Liver (tissue), 9 donors: ENCODE results near the gene RXRG. TPM values are rescaled to one million over a fixed set of nuclear protein-coding genes. Genes with fewer than 3 reads are reported as not detected.

Source experiments
- DNase-seq: peaks from one replicate; pipeline ENCODE4 v3.0.0-alpha.2; 2017; ENCODE audit warnings: low spot score
- H3K27ac ChIP-seq, 2 donors: one replicate each; pipeline ENCODE4 v1.7.0; 2013; ENCODE audit warnings: inconsistent platforms in 2 of 2, low read length in 2 of 2, control low read depth in 1 of 2, low read depth in 1 of 2, mild to moderate bottlenecking in 1 of 2
- H3K27me3 ChIP-seq, 4 donors: one replicate each; pipeline versions ENCODE4 v1.6.1 to v1.7.0; 2013; ENCODE audit warnings: low read length in 3 of 4, inconsistent platforms in 1 of 4, mild to moderate bottlenecking in 1 of 4, moderate library complexity in 1 of 4; ENCODE audit not compliant: control insufficient read depth in 4 of 4, insufficient read depth in 4 of 4
- H3K36me3 ChIP-seq, 4 donors: one replicate each; pipeline versions ENCODE4 v1.6.1 to v1.7.0; 2013; ENCODE audit warnings: low read length in 3 of 4, mild to moderate bottlenecking in 3 of 4, low read depth in 1 of 4, moderate library complexity in 1 of 4; ENCODE audit not compliant: control insufficient read depth in 4 of 4, insufficient read depth in 3 of 4
- H3K4me1 ChIP-seq, 4 donors: one replicate each; pipeline versions ENCODE4 v1.6.1 to v1.7.0; 2013; ENCODE audit warnings: low read length in 3 of 4, mild to moderate bottlenecking in 3 of 4, moderate library complexity in 1 of 4; ENCODE audit not compliant: control insufficient read depth in 4 of 4, insufficient read depth in 4 of 4
- H3K4me3 ChIP-seq, 3 donors: one replicate each; pipeline versions ENCODE4 v1.6.1 to v1.7.0; 2013; ENCODE audit warnings: low read length in 3 of 3, control low read depth in 1 of 3, low read depth in 1 of 3, mild to moderate bottlenecking in 1 of 3
- H3K9ac ChIP-seq, 2 donors: one replicate each; pipeline ENCODE4 v1.7.0; 2013; ENCODE audit warnings: low read length in 2 of 2, mild to moderate bottlenecking in 2 of 2, moderate library complexity in 2 of 2, control low read depth in 1 of 2, low read depth in 1 of 2
- H3K9me3 ChIP-seq, 4 donors: one replicate each; pipeline versions ENCODE4 v1.6.1 to v1.7.0; 2013; ENCODE audit warnings: low read length in 3 of 4; ENCODE audit not compliant: control insufficient read depth in 4 of 4
- CTCF ChIP-seq: fragments of 150-350 bp; IDR thresholded peaks from 2 replicates; pipeline ENCODE4 v1.5.1; 2017; ENCODE audit warnings: improper control_type of control experiment, low read depth, low read length; ENCODE audit not compliant: missing input control
- EGR1 ChIP-seq, 2 donors: IDR thresholded peaks; 2 replicates each; pipeline ENCODE4 v1.6.1; 2016 to 2018; ENCODE audit warnings: antibody characterized with exemption in 2 of 2, low read depth in 2 of 2
- FOXA1 ChIP-seq: IDR thresholded peaks from 2 replicates; pipeline ENCODE4 v1.6.1; 2016; ENCODE audit warnings: antibody characterized with exemption
- FOXA2 ChIP-seq: IDR thresholded peaks from 2 replicates; pipeline ENCODE4 v1.6.1; 2016; ENCODE audit warnings: antibody characterized with exemption
- GABPA ChIP-seq, 2 donors: IDR thresholded peaks in 1 of 2; conservative IDR thresholded peaks in 1 of 2; 2 replicates each; pipeline ENCODE4 v1.6.1; 2016; ENCODE audit warnings: antibody characterized with exemption in 2 of 2, mild to moderate bottlenecking in 1 of 2, moderate library complexity in 1 of 2
- HNF4A ChIP-seq, 2 donors: conservative IDR thresholded peaks; 2 replicates each; pipeline ENCODE4 v1.6.1; 2016; ENCODE audit warnings: antibody characterized with exemption in 2 of 2, mild to moderate bottlenecking in 2 of 2
- HNF4G ChIP-seq: IDR thresholded peaks from 2 replicates; pipeline ENCODE4 v1.6.1; 2016; ENCODE audit warnings: antibody characterized with exemption
- JUND ChIP-seq, 2 donors: IDR thresholded peaks; 2 replicates each; pipeline ENCODE4 v1.6.1; 2016; ENCODE audit warnings: antibody characterized with exemption in 2 of 2
- NR2F2 ChIP-seq: IDR thresholded peaks from 2 replicates; pipeline ENCODE4 v1.6.1; 2016; ENCODE audit warnings: antibody characterized with exemption
- RAD21 ChIP-seq, 2 donors: IDR thresholded peaks; 2 replicates each; pipeline ENCODE4 v1.6.1; 2016; ENCODE audit warnings: antibody characterized with exemption in 2 of 2, mild to moderate bottlenecking in 2 of 2
- REST ChIP-seq: IDR thresholded peaks from 2 replicates; pipeline ENCODE4 v1.6.1; 2016; ENCODE audit warnings: antibody characterized with exemption, mild to moderate bottlenecking
- RXRA ChIP-seq, 2 donors: IDR thresholded peaks; 2 replicates each; pipeline ENCODE4 v1.6.1; 2017 to 2018; ENCODE audit warnings: antibody characterized with exemption in 2 of 2, mild to moderate bottlenecking in 1 of 2
- SP1 ChIP-seq: IDR thresholded peaks from 2 replicates; pipeline ENCODE4 v1.6.1; 2018; ENCODE audit warnings: antibody characterized with exemption, mild to moderate bottlenecking
- TAF1 ChIP-seq: conservative IDR thresholded peaks from 2 replicates; pipeline ENCODE4 v1.6.1; 2016; ENCODE audit warnings: antibody characterized with exemption, mild to moderate bottlenecking
- YY1 ChIP-seq: IDR thresholded peaks from 2 replicates; pipeline ENCODE4 v1.6.1; 2016; ENCODE audit warnings: antibody characterized with exemption, mild to moderate bottlenecking
- WGBS: extraction: QIAGEN DNeasy Blood & Tissue Kit; methylation state at CpG from one replicate; pipeline ENCODE4 v1.1.7; 2013; 5-methylcytosine and 5-hydroxymethylcytosine counted together
- polyA plus RNA-seq, 2 donors: library from polyadenylated mRNA; stranded (reverse) in 1 of 2; unstranded in 1 of 2; fragments of 200-250 nt in 1 of 2; fragments of >200 nt in 1 of 2; fragmentation: Nextera tagmentation in 1 of 2; extraction: Ambion mirVana in 1 of 2; gene quantifications; one replicate each; pipeline versions ENCODE4 v1.2.1 to v1.2.3, GENCODE V29; 2013 to 2015
- total RNA-seq, 2 donors: library from RNA; depleted of rRNA; stranded (reverse); fragments of >200 nt; gene quantifications; one replicate each; pipeline ENCODE4 v1.2.3, GENCODE V29; 2014
- TF ChIP-seq, protein P1 (sequence below): IDR thresholded peaks from 2 replicates; pipeline ENCODE4 v1.6.1; 2016; ENCODE audit warnings: antibody characterized with exemption
- TF ChIP-seq, protein P2 (sequence below): IDR thresholded peaks from 2 replicates; pipeline ENCODE4 v1.6.1; 2016; ENCODE audit warnings: antibody characterized with exemption
- TF ChIP-seq, protein P3 (sequence below): IDR thresholded peaks from 2 replicates; pipeline ENCODE4 v1.6.1; 2016; ENCODE audit warnings: antibody characterized with exemption
- donor health status: healthy.
- donor health status: healthy.
- donor health status: healthy.
- donor health status: healthy.
- donor health status: healthy.

Gene RXRG
- total and polyA plus RNA-seq, 4 donors: 0.12 to 0.44 (median 0.42) TPM; not detected in 1

- no peak overlapping the region for H3K4me3 ChIP-seq
- no peak overlapping the region for H3K9ac ChIP-seq
- no peak for DNase-seq
- no peaks in the 10 kb centered on the region for H3K9me3 ChIP-seq
- H3K27me3 ChIP-seq: no peaks in the 10 kb centered on the region
- no peaks in the 10 kb centered on the region for H3K4me1 ChIP-seq
- TF ChIP-seq JUND (IDR thresholded peaks at IDR 0.05): no peak
- TF ChIP-seq, protein P1, sequence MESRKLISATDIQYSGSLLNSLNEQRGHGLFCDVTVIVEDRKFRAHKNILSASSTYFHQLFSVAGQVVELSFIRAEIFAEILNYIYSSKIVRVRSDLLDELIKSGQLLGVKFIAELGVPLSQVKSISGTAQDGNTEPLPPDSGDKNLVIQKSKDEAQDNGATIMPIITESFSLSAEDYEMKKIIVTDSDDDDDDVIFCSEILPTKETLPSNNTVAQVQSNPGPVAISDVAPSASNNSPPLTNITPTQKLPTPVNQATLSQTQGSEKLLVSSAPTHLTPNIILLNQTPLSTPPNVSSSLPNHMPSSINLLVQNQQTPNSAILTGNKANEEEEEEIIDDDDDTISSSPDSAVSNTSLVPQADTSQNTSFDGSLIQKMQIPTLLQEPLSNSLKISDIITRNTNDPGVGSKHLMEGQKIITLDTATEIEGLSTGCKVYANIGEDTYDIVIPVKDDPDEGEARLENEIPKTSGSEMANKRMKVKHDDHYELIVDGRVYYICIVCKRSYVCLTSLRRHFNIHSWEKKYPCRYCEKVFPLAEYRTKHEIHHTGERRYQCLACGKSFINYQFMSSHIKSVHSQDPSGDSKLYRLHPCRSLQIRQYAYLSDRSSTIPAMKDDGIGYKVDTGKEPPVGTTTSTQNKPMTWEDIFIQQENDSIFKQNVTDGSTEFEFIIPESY: no peak
- no peak for TF ChIP-seq YY1
- TF ChIP-seq SP1: no peak
- TF ChIP-seq NR2F2: no peak
- TF ChIP-seq REST: no peak
- no peak for TF ChIP-seq EGR1 (IDR thresholded peaks at IDR 0.05; ENCODE audit: low read depth in 2 of 2)
- TF ChIP-seq RAD21 (IDR thresholded peaks at IDR 0.05): no peak
- TF ChIP-seq GABPA (IDR thresholded peaks at IDR 0.05 in 1 of 2, conservative IDR thresholded peaks at IDR 0.05 in 1 of 2): no peak
- TF ChIP-seq FOXA1: no peak
- TF ChIP-seq, protein P2, sequence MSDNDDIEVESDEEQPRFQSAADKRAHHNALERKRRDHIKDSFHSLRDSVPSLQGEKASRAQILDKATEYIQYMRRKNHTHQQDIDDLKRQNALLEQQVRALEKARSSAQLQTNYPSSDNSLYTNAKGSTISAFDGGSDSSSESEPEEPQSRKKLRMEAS: no peak
- no peak for TF ChIP-seq FOXA2
- no peak for TF ChIP-seq HNF4A (conservative IDR thresholded peaks at IDR 0.05)
- TF ChIP-seq TAF1: no peak
- TF ChIP-seq, protein P3, sequence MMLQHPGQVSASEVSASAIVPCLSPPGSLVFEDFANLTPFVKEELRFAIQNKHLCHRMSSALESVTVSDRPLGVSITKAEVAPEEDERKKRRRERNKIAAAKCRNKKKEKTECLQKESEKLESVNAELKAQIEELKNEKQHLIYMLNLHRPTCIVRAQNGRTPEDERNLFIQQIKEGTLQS: no peak
- TF ChIP-seq CTCF: no peak
- no peak for TF ChIP-seq HNF4G
- TF ChIP-seq RXRA (IDR thresholded peaks at IDR 0.05): no peak
- no peaks in the 10 kb centered on the region for H3K36me3 ChIP-seq
- WGBS: 80% methylated on average over 2 of the region's 2 CpGs
- no peak overlapping the region for H3K27ac ChIP-seq
These were observed 57.4 kb downstream of the RXRG start for GRCh38 chr1:165387505-165387904.
